HEK293 (cell line): ENCODE results near the gene SLAMF1.

ENCODE experiments used
- CTCF ChIA-PET: fragments of 350-600 bp; formaldehyde crosslinking; extraction: SDS; loops from one replicate; lab custom pipeline; 2021; ENCODE audit warnings: antibody characterized with exemption; lab: Yijun Ruan, JAX
- POLR2A ChIA-PET: fragments of 300-600 bp; formaldehyde crosslinking; extraction: SDS; loops from one replicate; lab custom pipeline; 2020; ENCODE audit warnings: antibody characterized with exemption, inconsistent platforms; lab: Yijun Ruan, JAX
- H3K27ac ChIP-seq: fragments of 200-500 bp; sonication (Bioruptor generic); 2 replicates; pipeline ENCODE4 v1.5.1; 2014; ENCODE audit warnings: low read depth, low read length, control low read depth, inconsistent platforms; ENCODE audit errors: extremely low read depth
- H3K36me3 ChIP-seq, 2 experiments: fragments of 200-500 bp in 1 of 2; sonication (Bioruptor generic) in 1 of 2; 1 replicate in 1 of 2; 2 replicates in 1 of 2; pipeline ENCODE4 v1.5.1; 2014 to 2017; ENCODE audit warnings: inconsistent platforms in 2 of 2, low read length in 2 of 2; ENCODE audit not compliant: control insufficient read depth in 2 of 2, insufficient read depth in 1 of 2
- H3K4me1 ChIP-seq: fragments of 200-500 bp; sonication (Bioruptor generic); 2 replicates; pipeline ENCODE4 v1.5.1; 2014; ENCODE audit warnings: mild to moderate bottlenecking, low read length, inconsistent platforms; ENCODE audit not compliant: control insufficient read depth, insufficient read depth
- H3K4me3 ChIP-seq: 2 replicates; pipeline ENCODE4 v1.5.1; 2011; ENCODE audit warnings: low read depth, mild to moderate bottlenecking, control low read depth, low read length, moderate library complexity
- H3K9me3 ChIP-seq: fragments of 200-500 bp; sonication (Bioruptor generic); 2 replicates; pipeline ENCODE4 v1.5.1; 2014; ENCODE audit warnings: low read depth, low read length, inconsistent platforms; ENCODE audit not compliant: control insufficient read depth, insufficient read depth
- GLI4 ChIP-seq: fragments of 450-650 bp; formaldehyde crosslinking; IDR thresholded peaks from 2 replicates; pipeline ENCODE4 v1.5.1; 2016; ENCODE audit warnings: missing biosample characterization, missing genetic modification characterization
- IKZF3 ChIP-seq: fragments of 450-650 bp; IDR thresholded peaks from 2 replicates; pipeline ENCODE4 v1.5.0; 2018; ENCODE audit warnings: missing biosample characterization, mild to moderate bottlenecking, missing genetic modification characterization, moderate library complexity
- TRIM28 ChIP-seq: IDR thresholded peaks from 2 replicates; pipeline ENCODE4 v1.6.1; 2011; ENCODE audit warnings: low read length, control low read depth, borderline replicate concordance
- ZBTB11 ChIP-seq: fragments of 450-650 bp; formaldehyde crosslinking; conservative IDR thresholded peaks from 2 replicates; pipeline ENCODE4 v1.5.1; 2016; ENCODE audit warnings: low read depth, missing biosample characterization, missing genetic modification characterization
- ZBTB49 ChIP-seq: fragments of 450-650 bp; formaldehyde crosslinking; IDR thresholded peaks from 2 replicates; pipeline ENCODE4 v1.5.1; 2016; ENCODE audit warnings: missing biosample characterization, missing genetic modification characterization, low read depth
- ZFP3 ChIP-seq: fragments of 450-650 bp; formaldehyde crosslinking; IDR thresholded peaks from 2 replicates; pipeline ENCODE4 v1.5.1; 2016; ENCODE audit warnings: low read depth, missing biosample characterization, missing genetic modification characterization
- ZNF10 ChIP-seq: fragments of 450-650 bp; formaldehyde crosslinking; IDR thresholded peaks from 2 replicates; pipeline ENCODE4 v1.5.1; 2017; ENCODE audit warnings: missing biosample characterization, missing genetic modification characterization
- ZNF23 ChIP-seq: fragments of 450-650 bp; formaldehyde crosslinking; IDR thresholded peaks from 2 replicates; pipeline ENCODE4 v1.5.1; 2016; ENCODE audit warnings: missing biosample characterization, missing genetic modification characterization, borderline replicate concordance
- ZNF391 ChIP-seq: fragments of 450-650 bp; formaldehyde crosslinking; IDR thresholded peaks from 2 replicates; pipeline ENCODE4 v1.5.1; 2016; ENCODE audit warnings: low read depth, missing biosample characterization, missing genetic modification characterization, borderline replicate concordance
- ZNF701 ChIP-seq: fragments of 450-650 bp; formaldehyde crosslinking; IDR thresholded peaks from 2 replicates; pipeline ENCODE4 v1.5.1; 2016; ENCODE audit warnings: missing biosample characterization, missing genetic modification characterization
- ZSCAN16 ChIP-seq: fragments of 450-650 bp; formaldehyde crosslinking; IDR thresholded peaks from 2 replicates; pipeline ENCODE4 v1.5.1; 2016; ENCODE audit warnings: missing biosample characterization, missing genetic modification characterization
- TF ChIP-seq, protein P1 (sequence below): fragments of 450-650 bp; formaldehyde crosslinking; IDR thresholded peaks from 2 replicates; pipeline ENCODE4 v1.5.1; 2016; ENCODE audit warnings: missing biosample characterization, missing genetic modification characterization
- TF ChIP-seq, protein P2 (sequence below): IDR thresholded peaks from 2 replicates; pipeline ENCODE4 v1.6.1; 2011; ENCODE audit warnings: mild to moderate bottlenecking, low read depth, low read length, borderline replicate concordance
- TF ChIP-seq, protein P3 (sequence below): fragments of 450-650 bp; formaldehyde crosslinking; IDR thresholded peaks from 2 replicates; pipeline ENCODE4 v1.5.1; 2016; ENCODE audit warnings: missing biosample characterization, missing genetic modification characterization

Gene SLAMF1

GRCh38 chr1:160664573-160665051, 17.8 kb upstream of the SLAMF1 start:
- POLR2A ChIA-PET, result no interaction called here
- TF ChIP-seq ZBTB11 (tag by site-specific recombination) (no peak), ZNF701 (tag by site-specific recombination) (no peak), TRIM28 (no peak), IKZF3 (tag by site-specific recombination) (no peak), ZFP3 (tag by site-specific recombination) (no peak), ZSCAN16 (tag by site-specific recombination) (no peak), ZBTB49 (no peak), GLI4 (tag by site-specific recombination) (no peak), ZNF23 (tag by site-specific recombination) (no peak), ZNF10 (tag by site-specific recombination) (no peak), ZNF391 (tag by site-specific recombination) (no peak)
- TF ChIP-seq, protein P1, sequence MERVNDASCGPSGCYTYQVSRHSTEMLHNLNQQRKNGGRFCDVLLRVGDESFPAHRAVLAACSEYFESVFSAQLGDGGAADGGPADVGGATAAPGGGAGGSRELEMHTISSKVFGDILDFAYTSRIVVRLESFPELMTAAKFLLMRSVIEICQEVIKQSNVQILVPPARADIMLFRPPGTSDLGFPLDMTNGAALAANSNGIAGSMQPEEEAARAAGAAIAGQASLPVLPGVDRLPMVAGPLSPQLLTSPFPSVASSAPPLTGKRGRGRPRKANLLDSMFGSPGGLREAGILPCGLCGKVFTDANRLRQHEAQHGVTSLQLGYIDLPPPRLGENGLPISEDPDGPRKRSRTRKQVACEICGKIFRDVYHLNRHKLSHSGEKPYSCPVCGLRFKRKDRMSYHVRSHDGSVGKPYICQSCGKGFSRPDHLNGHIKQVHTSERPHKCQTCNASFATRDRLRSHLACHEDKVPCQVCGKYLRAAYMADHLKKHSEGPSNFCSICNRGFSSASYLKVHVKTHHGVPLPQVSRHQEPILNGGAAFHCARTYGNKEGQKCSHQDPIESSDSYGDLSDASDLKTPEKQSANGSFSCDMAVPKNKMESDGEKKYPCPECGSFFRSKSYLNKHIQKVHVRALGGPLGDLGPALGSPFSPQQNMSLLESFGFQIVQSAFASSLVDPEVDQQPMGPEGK (tag by site-specific recombination), result no peak
- TF ChIP-seq, protein P2, sequence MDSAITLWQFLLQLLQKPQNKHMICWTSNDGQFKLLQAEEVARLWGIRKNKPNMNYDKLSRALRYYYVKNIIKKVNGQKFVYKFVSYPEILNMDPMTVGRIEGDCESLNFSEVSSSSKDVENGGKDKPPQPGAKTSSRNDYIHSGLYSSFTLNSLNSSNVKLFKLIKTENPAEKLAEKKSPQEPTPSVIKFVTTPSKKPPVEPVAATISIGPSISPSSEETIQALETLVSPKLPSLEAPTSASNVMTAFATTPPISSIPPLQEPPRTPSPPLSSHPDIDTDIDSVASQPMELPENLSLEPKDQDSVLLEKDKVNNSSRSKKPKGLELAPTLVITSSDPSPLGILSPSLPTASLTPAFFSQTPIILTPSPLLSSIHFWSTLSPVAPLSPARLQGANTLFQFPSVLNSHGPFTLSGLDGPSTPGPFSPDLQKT, result no peak
- TF ChIP-seq, protein P3, sequence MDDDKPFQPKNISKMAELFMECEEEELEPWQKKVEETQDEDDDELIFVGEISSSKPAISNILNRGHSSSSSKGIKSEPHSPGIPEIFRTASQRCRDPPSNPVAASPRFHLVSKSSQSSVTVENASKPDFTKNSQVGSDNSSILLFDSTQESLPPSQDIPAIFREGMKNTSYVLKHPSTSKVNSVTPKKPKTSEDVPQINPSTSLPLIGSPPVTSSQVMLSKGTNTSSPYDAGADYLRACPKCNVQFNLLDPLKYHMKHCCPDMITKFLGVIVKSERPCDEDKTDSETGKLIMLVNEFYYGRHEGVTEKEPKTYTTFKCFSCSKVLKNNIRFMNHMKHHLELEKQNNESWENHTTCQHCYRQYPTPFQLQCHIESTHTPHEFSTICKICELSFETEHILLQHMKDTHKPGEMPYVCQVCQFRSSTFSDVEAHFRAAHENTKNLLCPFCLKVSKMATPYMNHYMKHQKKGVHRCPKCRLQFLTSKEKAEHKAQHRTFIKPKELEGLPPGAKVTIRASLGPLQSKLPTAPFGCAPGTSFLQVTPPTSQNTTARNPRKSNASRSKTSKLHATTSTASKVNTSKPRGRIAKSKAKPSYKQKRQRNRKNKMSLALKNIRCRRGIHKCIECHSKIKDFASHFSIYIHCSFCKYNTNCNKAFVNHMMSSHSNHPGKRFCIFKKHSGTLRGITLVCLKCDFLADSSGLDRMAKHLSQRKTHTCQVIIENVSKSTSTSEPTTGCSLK (tag by site-specific recombination), result no peak
- H3K9me3 ChIP-seq, result no peaks in the 10 kb centered on the region
- no peaks in the 10 kb centered on the region for H3K4me1 ChIP-seq
- CTCF ChIA-PET, result interaction anchor here (0.8 to 1.8 kb wide), 2 partner anchors 10 to 14 kb away, joined by 3 to 10 read pairs; no protein-coding TSS in a partner anchor
- H3K4me3 ChIP-seq, result no peak overlapping the region
- no peaks in the 10 kb centered on the region for H3K36me3 ChIP-seq
- H3K27ac ChIP-seq, result no peak overlapping the region
